HG03196 (cell line): ENCODE data around the gene INPP5F.
"Not testable (repeated sequence)": the region's sequence is repeated elsewhere in the genome, so short reads cannot be mapped to it uniquely, and the experiment has no call there.

Source experiments
- ATAC-seq: cut with Tn5 transposase; IDR thresholded peaks from one replicate; pipeline ENCODE4 v1.9.1; 2021; ENCODE audit not compliant: unreplicated experiment

INPP5F gene

GRCh38 chr10:119706521-119707278 lies 19.1 kb upstream of the INPP5F start:
- no peak for ATAC-seq

- not testable (repeated sequence) for ATAC-seq
These were observed 18.5 kb upstream of the INPP5F start for GRCh38 chr10:119707331-119707730.

GRCh38 chr10:119710935-119711334 lies 14.9 kb upstream of the INPP5F start:
- ATAC-seq, result not testable (repeated sequence)

- no peak for ATAC-seq
These were observed 11.9 kb upstream of the INPP5F start for GRCh38 chr10:119713744-119714483.

- no peak for ATAC-seq
These were observed 11.4 kb upstream of the INPP5F start for GRCh38 chr10:119714484-119714816.

GRCh38 chr10:119715628-119716505 lies 10.0 kb upstream of the INPP5F start:
- ATAC-seq, result no peak

GRCh38 chr10:119723161-119723560 lies 2.7 kb upstream of the INPP5F start:
- ATAC-seq, result no peak

GRCh38 chr10:119723624-119724023 lies 2.2 kb upstream of the INPP5F start:
- ATAC-seq, result no peak

- ATAC-seq, result peak; percentile 4
These were observed 995 bp upstream of the INPP5F start for GRCh38 chr10:119724593-119725516.

- no peak for ATAC-seq
These were observed 378 bp upstream of the INPP5F start for GRCh38 chr10:119725517-119725827.

- no peak for ATAC-seq
These were observed 919 bp downstream of the INPP5F start for GRCh38 chr10:119726676-119727261.

- no peak for ATAC-seq
These were observed 2.4 kb downstream of the INPP5F start for GRCh38 chr10:119728172-119728800.

GRCh38 chr10:119734396-119735332 lies 8.8 kb downstream of the INPP5F start:
- ATAC-seq, result no peak

- ATAC-seq, result no peak
These were observed 9.6 kb downstream of the INPP5F start for GRCh38 chr10:119735451-119735850.

- no peak for ATAC-seq
These were observed 10.4 kb downstream of the INPP5F start for GRCh38 chr10:119736220-119736619.

- no peak for ATAC-seq
These were observed 11.3 kb downstream of the INPP5F start for GRCh38 chr10:119737039-119737663.

- no peak for ATAC-seq
These were observed 12.0 kb downstream of the INPP5F start for GRCh38 chr10:119737823-119738222.

GRCh38 chr10:119738962-119739361 lies 13.1 kb downstream of the INPP5F start:
- no peak for ATAC-seq
